Transverse colon (tissue), 4 donors: ENCODE results near the gene MBP. TPM values are rescaled to one million over a fixed set of nuclear protein-coding genes. Genes with fewer than 3 reads are reported as not detected.

Source experiments
- DNase-seq: peaks from one replicate; pipeline ENCODE4 v3.0.0-alpha.2; 2019
- H3K27ac ChIP-seq, 4 donors: fragments of 200-600 bp; sonication (generic); 2 replicates each; pipeline ENCODE4 v1.5.1; 2016 to 2018; ENCODE audit warnings: inconsistent platforms in 4 of 4
- H3K27me3 ChIP-seq: fragments of 200-600 bp; sonication (generic); 2 replicates; pipeline ENCODE4 v1.5.1; 2017; ENCODE audit warnings: inconsistent platforms
- H3K36me3 ChIP-seq, 4 donors: fragments of 200-600 bp; sonication (generic); 2 replicates each; pipeline ENCODE4 v1.5.1; 2017 to 2019; ENCODE audit warnings: inconsistent platforms in 4 of 4
- H3K4me1 ChIP-seq, 4 donors: fragments of 200-600 bp; sonication (generic); 2 replicates each; pipeline ENCODE4 v1.5.1; 2017 to 2020; ENCODE audit warnings: inconsistent platforms in 4 of 4
- H3K4me3 ChIP-seq, 4 donors: fragments of 200-600 bp; sonication (generic); 1 replicate in 1 of 4; 2 replicates in 3 of 4; pipeline versions ENCODE4 v1.5.1 to v1.6.1; 2017 to 2019; ENCODE audit warnings: inconsistent platforms in 4 of 4
- H3K9me3 ChIP-seq, 2 donors: fragments of 200-600 bp; sonication (generic); 2 replicates each; pipeline ENCODE4 v1.5.1; 2017 to 2019; ENCODE audit warnings: inconsistent platforms in 2 of 2
- CTCF ChIP-seq, 5 experiments: fragments of 200-600 bp in 3 of 5; fragments of 450-650 bp in 2 of 5; sonication (generic) in 3 of 5; IDR thresholded peaks; 1 replicate in 2 of 5; 2 replicates in 3 of 5; pipeline ENCODE4 v1.5.1; 2016 to 2017; ENCODE audit warnings: antibody characterized with exemption in 5 of 5, inconsistent platforms in 3 of 5, mild to moderate bottlenecking in 2 of 5, moderate library complexity in 1 of 5
- EP300 ChIP-seq: sonication (generic); formaldehyde crosslinking; IDR thresholded peaks from one replicate; pipeline ENCODE4 v1.6.1; 2017; ENCODE audit warnings: antibody characterized with exemption, low read depth
- POLR2A ChIP-seq: fragments of 450-650 bp; IDR thresholded peaks from one replicate; pipeline ENCODE4 v1.6.1; 2016; ENCODE audit warnings: antibody characterized with exemption, mild to moderate bottlenecking, moderate library complexity
- POLR2AphosphoS5 ChIP-seq, 3 donors: sonication (generic); formaldehyde crosslinking; IDR thresholded peaks; one replicate each; pipeline ENCODE4 v1.6.1; 2016; ENCODE audit warnings: antibody characterized with exemption in 3 of 3
- WGBS, 2 donors: methylation state at CpG; one replicate each; pipeline ENCODE4 v1.1.5; 2018; ENCODE audit warnings: low coverage in 1 of 2; 5-methylcytosine and 5-hydroxymethylcytosine counted together
- in situ Hi-C, 4 donors: fragments of 200-750 bp; cut with MboI; loops; one replicate each; pipeline versions ENCODE4 v1.15.0 to v1.15.1; 2017; ENCODE audit warnings: low sequenced_read_pairs in 3 of 4, low pct_ligation_motif_present in 1 of 4, low pct_unique_long_range_greater_than_20kb in 1 of 4
- intact Hi-C: fragments of 100-400 bp; cut with DNase I; formaldehyde crosslinking; loops from one replicate; pipeline ENCODE4 v1.15.1; 2023; ENCODE audit warnings: low total_unique reads
- total RNA-seq, 4 donors: library from RNA; depleted of rRNA; stranded (reverse); fragments of >200 nt; gene quantifications; one replicate each; pipeline ENCODE4 v1.1.0, GENCODE V29; 2016

Gene MBP
- total RNA-seq, 4 donors from 2014 or later = 12.7 to 53.4 (median 41.0) TPM

DNA sequence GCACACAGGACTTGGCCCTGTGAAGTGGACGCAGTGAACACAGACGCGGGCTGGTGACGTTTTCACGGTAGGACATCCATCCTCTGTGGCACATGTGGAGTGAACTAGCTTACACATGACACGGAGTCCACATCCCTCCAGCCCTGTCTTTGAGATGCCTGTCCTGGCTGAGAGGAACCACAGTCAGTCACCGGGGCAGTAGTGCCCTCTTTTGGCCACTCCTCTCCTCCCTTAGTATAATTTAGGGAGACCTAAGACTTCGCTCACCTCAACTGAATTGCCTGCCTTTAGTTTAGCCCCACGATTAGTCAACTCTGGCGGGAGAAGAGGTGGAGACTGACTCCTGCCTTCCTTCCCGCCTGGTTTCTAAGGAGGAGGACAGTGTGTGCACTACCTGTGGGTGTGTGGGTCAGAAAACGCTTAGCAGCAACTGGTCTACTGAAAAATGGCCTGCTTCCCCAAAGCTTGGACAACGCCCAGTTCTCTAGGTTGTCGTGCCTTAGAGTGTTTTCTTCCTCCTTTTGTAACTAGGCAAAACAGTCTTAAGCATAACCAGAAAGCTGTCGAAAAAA, 70.6 kb downstream of the MBP start:
- intact Hi-C loops (loop anchor here (2.0 kb wide), 1 partner anchor 61 kb away; no protein-coding TSS in a partner anchor), in situ Hi-C loops (loop anchor here in 1 of 4 donors (10.0 kb wide), 1 partner anchor 57 kb away; no protein-coding TSS in a partner anchor)
- Histone ChIP-seq H3K27ac (peak overlapping the region; percentile 41 to 74 (median 46)), H3K36me3 (peaks cover 0 to 5% (median 0%) of the 10 kb centered on the region in 4 donors), H3K4me1 (peaks cover 10 to 51% (median 13%) of the 10 kb centered on the region in 4 donors), H3K9me3 (no peaks in the 10 kb centered on the region), H3K4me3 (no peak overlapping the region), H3K27me3 (no peaks in the 10 kb centered on the region)
- TF ChIP-seq POLR2AphosphoS5 (IDR thresholded peaks at IDR 0.05) (no peak), POLR2A (no peak), CTCF (IDR thresholded peaks at IDR 0.05) (no peak)
- WGBS, 2 donors = 58 to 66% methylated on average over 11 to 15 of the region's 15 CpGs
- no peak for DNase-seq

DNA sequence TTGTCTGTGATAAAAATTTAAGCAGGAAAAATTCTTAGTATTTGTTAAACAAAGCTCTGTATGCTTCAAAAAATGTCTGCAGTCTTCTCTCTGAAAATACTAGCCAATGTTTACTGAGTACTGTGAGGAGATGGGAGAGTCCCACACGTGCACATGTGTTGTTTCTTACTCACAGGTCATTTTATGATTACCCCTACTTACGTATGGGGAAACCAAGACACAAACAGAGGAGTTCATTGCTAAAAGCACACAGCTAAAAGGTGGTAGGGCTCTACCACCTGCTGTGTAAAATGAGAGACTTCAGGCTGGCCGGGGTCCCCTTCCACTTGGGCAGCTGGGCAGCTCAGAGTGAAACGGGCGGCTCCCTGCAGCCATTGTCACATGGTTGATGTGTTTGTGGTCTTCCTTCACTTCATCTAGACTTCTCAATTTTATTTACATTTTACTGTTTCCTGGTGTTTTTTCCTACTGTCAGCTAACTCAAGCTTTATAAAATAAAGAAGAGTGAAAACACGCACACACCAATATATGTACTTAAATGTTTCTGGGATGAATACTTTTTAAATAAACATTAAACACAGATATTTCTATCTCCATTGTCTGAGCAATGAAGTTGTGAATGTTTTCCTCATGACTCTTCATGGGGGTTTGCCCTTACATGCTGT, 71.2 kb downstream of the MBP start:
- no peak for DNase-seq
- Histone ChIP-seq H3K27me3 (no peaks in the 10 kb centered on the region), H3K4me1 (peaks cover 7 to 51% (median 18%) of the 10 kb centered on the region in 4 donors), H3K4me3 (no peak overlapping the region), H3K9me3 (no peaks in the 10 kb centered on the region), H3K27ac (peak overlapping the region; percentile 41 to 74 (median 46)), H3K36me3 (peaks cover 0 to 5% (median 0%) of the 10 kb centered on the region in 4 donors)
- intact Hi-C loops (loop anchor here (2.0 kb wide), 1 partner anchor 61 kb away; no protein-coding TSS in a partner anchor), in situ Hi-C loops (loop anchor here in 1 of 4 donors (10.0 kb wide), 1 partner anchor 57 kb away; no protein-coding TSS in a partner anchor)
- TF ChIP-seq POLR2AphosphoS5 (IDR thresholded peaks at IDR 0.05) = no peak
- 62 to 65% methylated on average over 5 to 6 of the region's 6 CpGs for WGBS, 2 donors

- Histone ChIP-seq H3K4me3 (no peak overlapping the region), H3K9me3 (no peaks in the 10 kb centered on the region), H3K4me1 (peaks cover 16 to 53% (median 28%) of the 10 kb centered on the region in 4 donors), H3K27ac (no peak overlapping the region), H3K36me3 (peaks cover 0 to 5% (median 0%) of the 10 kb centered on the region in 4 donors), H3K27me3 (no peaks in the 10 kb centered on the region)
- TF ChIP-seq POLR2AphosphoS5 (IDR thresholded peaks at IDR 0.05) (no peak), EP300 (no peak), POLR2A (no peak), CTCF (IDR thresholded peaks at IDR 0.05) (no peak)
- WGBS, 2 donors = 86 to 88% methylated on average over 3 to 4 of the region's 4 CpGs
- in situ Hi-C loops = loop anchor here in 1 of 4 donors (10.0 kb wide), 1 partner anchor 55 kb away; no protein-coding TSS in a partner anchor
- DNase-seq = no peak
- intact Hi-C loops = loop anchor here (2.0 kb wide), 1 partner anchor 59 kb away; no protein-coding TSS in a partner anchor
Measured at GRCh38 chr18:77060151-77060550, 72.4 kb downstream of the MBP start.

DNA sequence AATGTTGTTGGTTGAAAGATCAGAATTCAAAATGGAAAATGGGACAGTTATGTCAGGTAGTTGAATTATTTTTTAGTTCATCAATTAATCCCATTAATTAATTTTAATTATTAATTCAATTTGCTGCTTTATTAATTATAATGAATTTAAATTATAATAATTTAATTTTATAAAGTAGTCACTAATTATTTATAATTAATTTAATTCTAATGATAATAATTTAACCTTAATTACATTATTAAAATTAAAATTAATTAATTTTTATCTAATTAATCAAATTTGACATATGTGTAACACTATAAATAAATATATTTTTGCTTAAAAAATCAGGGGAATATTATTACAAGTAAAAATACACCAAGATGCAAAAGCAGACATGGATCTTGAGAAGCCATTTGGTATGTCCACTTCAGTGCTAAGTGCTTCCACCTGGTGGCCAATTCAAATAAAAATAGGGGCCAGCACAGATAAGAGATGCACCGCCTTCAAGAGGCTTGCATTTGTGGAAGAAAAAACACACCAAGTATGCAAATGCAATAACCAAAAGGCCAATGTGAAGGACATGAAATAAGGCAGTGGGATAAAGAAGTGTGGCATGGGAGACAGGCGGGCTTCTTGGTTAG, 73.2 kb downstream of the MBP start:
- Histone ChIP-seq H3K4me3 (no peak overlapping the region), H3K36me3 (no peaks in the 10 kb centered on the region), H3K27me3 (no peaks in the 10 kb centered on the region), H3K4me1 (peaks cover 16 to 53% (median 34%) of the 10 kb centered on the region in 4 donors), H3K27ac (no peak overlapping the region), H3K9me3 (no peaks in the 10 kb centered on the region)
- intact Hi-C loops = no loop called here
- TF ChIP-seq EP300 (no peak), CTCF (IDR thresholded peaks at IDR 0.05) (peak; percentile 46 to 68 (median 54)), POLR2A (no peak)
- in situ Hi-C loops = no loop called here
- WGBS, 2 donors = 77 to 83% methylated on average over 2 of the region's 2 CpGs
- DNase-seq = no peak
